AG09309 (cell line): ENCODE results near the gene SRSF3.
"Not testable (repeated sequence)": the region's sequence is repeated elsewhere in the genome, so short reads cannot be mapped to it uniquely, and the experiment has no call there.

Source experiments
- DNase-seq: peaks from one replicate; pipeline ENCODE4 v3.0.0-alpha.2; 2010; ENCODE audit warnings: low read depth
- H3K4me3 ChIP-seq: 2 replicates; pipeline ENCODE4 v1.5.1; 2011; ENCODE audit warnings: mild to moderate bottlenecking, low read depth, low read length, moderate library complexity; ENCODE audit not compliant: control insufficient read depth
- CTCF ChIP-seq: IDR thresholded peaks from 2 replicates; pipeline ENCODE4 v1.5.1; 2011; ENCODE audit warnings: mild to moderate bottlenecking, low read depth, low read length, inconsistent platforms; ENCODE audit not compliant: insufficient read depth, control insufficient read depth; ENCODE audit errors: missing control alignments

SRSF3 gene

DNA sequence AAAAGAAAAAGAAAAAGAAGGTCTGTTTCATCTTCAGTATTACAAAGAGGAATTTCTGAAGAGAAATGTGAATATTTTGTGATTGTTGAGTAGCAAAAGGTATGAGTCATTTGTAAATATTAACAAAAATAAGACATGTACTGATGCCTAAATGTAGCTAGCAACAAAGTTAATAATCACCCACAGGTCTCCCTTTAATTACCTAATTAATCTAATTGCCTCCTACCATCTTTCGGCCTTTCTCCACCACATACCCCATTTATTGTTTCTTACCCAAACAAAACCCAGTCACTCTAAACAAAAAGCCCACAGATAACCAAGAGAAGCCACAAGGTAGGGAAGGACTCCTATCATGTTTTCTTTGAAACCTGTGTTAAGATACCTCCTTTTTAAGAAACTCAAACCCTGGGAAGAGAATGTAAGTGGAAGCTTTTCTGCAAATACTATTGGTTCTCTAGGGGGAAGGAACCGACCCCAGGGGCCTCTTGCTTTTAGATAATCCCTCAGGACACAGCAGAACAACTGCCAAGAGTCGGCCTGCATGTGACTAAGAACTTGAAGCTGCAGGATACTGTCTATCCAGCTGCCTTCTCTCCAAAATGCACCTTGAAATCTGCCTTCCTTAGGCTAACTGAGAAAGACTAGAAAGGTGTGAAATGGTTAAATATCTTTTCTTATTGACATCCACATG, 30.8 kb upstream of the SRSF3 start:
- DNase-seq, result no peak
- H3K4me3 ChIP-seq, result no peak overlapping the region
- TF ChIP-seq CTCF, result no peak

GRCh38 chr6:36563928-36564284, 30.3 kb upstream of the SRSF3 start:
- DNase-seq, result no peak
- TF ChIP-seq CTCF, result no peak
- H3K4me3 ChIP-seq, result no peak overlapping the region

- TF ChIP-seq CTCF, result no peak
- no peak for DNase-seq
- no peak overlapping the region for H3K4me3 ChIP-seq
These were observed 27.7 kb upstream of the SRSF3 start for GRCh38 chr6:36566418-36566905.

DNA sequence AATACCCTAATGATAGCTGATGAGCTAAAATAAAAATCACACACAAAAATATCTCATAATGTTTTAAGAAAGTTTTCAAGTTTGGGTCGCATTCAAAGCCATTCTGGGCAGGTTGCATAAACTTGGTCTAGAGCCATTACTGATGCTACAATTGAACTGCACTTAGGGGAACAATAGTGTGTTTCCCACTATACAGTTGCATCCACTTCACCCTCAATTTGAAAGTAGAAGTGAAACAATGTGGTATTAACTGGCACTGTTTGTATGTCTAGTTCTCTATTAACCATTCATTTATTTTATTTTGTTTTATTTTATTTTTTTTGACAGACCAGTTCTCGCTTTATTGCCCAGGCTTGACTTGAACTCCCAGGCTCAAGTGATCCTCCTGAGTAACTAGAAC, 23.9 kb upstream of the SRSF3 start:
- no peak overlapping the region for H3K4me3 ChIP-seq
- no peak for DNase-seq

GRCh38 chr6:36571122-36572043, 22.8 kb upstream of the SRSF3 start:
- no peak for TF ChIP-seq CTCF
- DNase-seq, result no peak
- H3K4me3 ChIP-seq, result no peak overlapping the region

More for the DNA sequence above, 23.9 kb upstream of the SRSF3 start:
- TF ChIP-seq CTCF, result no peak

DNA sequence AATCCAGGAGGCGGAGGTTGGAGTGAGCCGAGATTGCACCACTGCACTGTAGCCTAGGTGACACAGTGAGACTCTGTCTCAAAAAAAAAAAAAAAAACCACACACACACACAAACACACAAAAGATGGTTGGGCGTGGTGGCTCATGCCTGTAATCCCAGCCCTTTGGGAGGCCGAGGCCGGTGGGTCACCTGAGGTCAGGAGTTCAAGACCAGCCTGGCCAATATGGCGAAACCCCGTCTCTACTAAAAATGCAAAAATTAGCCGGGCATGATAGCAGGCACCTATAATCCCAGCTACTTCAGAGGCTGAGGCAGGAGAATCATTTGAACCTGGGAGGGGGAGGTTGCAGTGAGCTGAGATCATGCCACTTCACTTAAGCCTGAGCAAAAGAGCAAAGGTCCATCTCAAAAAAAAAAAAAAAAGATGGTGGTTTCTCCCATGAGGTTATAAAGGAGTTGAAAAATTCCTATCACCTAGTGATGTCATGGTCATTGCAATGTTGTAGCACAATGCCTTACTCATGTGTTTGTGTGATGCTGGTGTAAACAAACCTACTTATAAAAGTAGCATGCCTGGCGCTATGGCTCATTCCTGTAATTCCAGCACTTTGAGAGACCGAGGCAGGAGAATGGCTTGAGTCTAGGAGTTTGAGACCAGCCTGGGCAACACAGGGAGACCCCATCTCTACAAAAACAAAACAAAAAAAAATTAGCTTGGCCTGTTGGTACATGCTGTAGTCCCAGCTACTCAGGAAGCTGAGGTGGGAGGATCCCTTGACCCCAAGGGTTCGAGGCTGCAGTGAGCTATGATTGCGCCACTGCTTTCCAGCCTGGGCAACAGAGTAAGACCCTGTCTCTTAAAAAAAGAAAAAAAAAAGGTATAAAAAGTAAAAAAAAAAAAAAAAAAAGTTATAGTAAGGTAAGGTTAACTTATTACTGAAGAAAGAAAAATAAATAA, 21.5 kb upstream of the SRSF3 start:
- DNase-seq, H3K4me3 ChIP-seq: not testable (repeated sequence)

GRCh38 chr6:36574679-36575078, 19.5 kb upstream of the SRSF3 start:
- no peak for DNase-seq
- H3K4me3 ChIP-seq, result no peak overlapping the region
- no peak for TF ChIP-seq CTCF
